HG03432 (cell line): Measurements from ENCODE around the gene BAX.

Experiments used
- ATAC-seq: cut with Tn5 transposase; IDR thresholded peaks from one replicate; pipeline ENCODE4 v1.9.1; 2021; ENCODE audit warnings: mild to moderate bottlenecking, moderate library complexity; ENCODE audit not compliant: unreplicated experiment

Gene BAX

DNA sequence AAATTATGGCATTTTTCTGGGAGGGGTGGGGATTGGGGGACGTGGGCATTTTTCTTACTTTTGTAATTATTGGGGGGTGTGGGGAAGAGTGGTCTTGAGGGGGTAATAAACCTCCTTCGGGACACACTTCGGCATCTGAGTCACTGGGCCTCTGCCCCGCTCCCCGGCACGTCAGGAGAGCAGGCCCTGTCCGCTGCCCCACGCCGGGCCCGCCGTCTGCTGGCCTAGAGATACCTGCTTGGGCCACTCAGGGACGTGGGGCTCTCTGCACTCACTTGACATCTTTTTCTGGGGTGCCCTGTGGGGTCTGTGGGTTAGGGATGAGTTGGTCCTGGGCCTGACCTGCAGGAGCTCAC lies 7.0 kb downstream of the BAX start:
- no peak for ATAC-seq

DNA sequence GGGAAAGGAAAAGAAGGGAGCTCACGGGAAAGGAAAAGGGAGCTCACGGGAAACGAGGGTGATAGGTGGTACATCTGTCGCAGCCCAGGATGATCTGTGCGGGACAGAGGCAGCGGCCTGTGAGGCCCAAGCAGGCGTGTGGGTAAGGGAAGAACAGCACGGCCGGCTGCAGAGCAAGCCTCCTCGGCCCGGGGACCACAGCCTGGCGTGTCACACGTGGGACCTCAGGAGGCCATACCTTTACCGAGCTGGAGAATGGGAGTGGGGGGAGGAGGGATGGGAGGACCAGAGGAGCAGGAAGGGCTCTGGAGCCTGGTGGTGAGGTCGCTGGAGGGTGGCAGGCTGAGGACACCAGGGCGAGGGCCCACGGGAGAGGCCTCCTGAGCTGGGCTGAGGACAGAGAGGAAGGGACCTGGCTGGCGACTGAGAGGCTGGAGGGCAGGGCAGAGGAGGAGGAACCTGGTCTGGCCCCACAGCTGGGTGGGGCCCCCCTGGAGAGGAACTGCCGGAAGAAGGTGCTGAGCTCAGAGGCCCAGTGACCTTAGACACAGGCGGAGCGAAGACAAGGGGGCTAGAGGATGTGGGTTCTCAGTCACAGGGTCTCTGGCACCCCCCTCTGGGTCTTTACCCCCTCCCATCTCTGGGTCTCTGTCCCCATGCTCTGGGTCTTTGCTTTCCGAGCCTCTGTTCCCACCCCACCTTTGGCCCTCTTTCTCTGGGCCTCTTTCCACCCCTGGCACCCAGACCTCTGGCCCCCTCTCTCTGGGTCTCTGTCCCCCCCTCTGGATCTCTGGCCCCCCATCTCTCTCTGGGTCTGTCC lies 7.6 kb downstream of the BAX start:
- peak; percentile 27 for ATAC-seq

DNA sequence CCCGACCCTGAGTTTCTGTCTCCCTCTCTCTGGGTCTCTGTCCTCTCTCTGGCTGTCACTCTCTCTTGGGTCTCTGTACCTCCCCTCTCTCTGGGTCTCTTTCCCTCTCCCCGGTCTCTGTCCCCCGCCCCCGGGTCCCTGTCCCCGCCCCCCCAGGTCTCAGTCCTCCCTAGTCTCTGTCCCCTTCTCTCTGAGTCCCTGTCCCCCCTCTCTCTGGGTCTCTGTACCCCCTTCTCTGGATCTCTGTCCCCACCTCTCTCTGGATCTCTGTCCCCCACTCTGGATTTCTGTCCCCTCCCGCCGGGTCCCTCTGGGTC lies 8.1 kb downstream of the BAX start:
- no peak for ATAC-seq

DNA sequence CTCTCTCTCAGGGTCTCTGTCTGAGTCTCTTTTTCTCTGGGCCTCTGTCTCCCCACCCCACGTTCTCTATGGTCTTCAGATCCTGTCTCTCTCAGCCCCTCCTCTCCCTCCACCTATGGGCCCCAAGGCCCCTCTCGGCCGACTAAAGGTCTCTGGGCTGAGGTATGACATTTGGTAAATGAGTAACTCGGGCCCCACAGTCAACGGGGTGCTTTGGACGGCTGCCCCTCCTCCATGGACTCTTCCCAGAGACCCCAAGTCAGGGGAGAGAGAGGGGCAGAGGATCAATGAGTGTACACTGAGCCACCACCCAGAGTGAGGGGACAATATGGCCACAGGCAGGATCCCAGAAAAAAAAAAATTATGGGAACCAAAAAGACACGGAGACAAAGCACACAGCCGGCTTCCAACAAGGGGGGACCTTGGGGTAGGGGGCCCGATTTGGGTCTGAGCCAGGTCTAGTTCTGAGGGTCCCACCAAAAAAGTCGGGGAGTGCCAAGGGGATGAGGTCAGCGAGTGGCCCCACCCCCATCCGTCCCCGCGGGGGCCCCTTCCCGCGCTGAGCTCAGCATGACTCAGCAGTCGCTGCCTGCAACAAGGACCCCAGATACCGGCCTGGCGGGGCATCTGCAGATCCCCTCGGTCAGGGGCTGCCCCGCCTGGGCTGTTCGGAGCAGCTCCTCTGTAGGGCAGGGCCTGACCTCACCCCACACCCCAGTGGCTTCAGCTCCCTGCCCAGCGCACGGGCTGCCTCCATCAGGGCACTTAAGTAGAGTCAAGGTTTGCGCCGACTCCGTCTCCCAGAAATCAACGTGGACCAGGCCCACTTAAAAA lies 8.9 kb downstream of the BAX start:
- peak; percentile 30 for ATAC-seq

DNA sequence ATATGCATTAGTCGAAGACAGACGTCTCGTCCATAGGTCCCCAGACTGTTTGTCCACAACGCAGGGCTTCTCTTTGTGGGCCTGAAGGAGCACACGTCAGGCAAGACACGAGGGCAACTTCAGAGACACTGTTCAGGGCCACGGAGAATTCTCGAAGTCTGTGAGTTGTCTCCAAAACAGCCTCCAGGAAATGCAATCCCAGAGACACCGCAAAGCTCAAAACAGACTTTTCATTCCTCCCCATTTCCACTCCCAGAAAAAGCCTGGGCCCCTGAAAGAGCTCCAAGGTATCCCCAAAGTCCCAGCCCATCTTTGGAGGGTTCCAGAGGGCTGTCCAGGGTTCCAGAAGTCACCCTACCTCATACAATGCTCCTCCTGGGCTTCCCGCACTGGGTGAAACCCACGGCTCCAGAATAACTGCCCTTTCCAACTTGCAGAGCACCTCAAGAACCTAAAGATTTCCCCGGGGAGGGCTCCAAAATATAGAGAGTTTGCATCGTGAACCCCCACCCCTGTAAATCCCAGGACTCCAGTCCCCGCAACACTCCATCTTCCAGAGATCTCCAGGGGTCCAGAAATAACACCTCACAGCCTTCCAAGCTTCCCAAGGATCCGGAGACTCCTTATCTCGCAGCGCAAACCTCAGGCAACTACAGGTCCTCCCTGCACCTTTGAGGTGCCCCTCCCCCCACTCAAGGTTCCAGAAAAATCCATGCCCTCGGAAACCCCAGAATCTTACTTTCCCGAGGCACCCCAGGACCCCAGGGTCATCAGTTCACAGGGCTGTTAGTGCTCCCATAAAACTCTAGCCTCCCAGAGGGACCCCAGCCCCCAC lies 9.7 kb downstream of the BAX start:
- ATAC-seq: no peak

DNA sequence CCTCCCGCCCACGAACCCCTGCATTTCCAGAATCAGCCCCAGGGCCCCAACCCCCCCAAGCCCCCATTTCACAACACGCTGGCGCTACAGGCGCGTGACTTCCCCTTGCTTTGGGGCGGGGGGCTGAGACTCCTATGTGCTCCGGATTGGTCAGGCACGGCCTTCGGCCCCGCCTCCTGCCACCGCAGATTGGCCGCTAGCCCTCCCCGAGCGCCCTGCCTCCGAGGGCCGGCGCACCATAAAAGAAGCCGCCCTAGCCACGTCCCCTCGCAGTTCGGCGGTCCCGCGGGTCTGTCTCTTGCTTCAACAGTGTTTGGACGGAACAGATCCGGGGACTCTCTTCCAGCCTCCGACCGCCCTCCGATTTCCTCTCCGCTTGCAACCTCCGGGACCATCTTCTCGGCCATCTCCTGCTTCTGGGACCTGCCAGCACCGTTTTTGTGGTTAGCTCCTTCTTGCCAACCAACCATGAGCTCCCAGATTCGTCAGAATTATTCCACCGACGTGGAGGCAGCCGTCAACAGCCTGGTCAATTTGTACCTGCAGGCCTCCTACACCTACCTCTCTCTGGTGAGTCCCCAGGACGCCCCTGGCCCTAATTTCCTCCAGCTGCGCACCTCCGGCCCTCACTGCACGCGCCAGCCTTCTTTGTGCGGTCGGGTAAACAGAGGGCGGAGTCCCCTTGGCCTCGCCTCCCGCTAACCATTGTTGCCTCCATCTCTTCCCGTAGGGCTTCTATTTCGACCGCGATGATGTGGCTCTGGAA lies 10.5 kb downstream of the BAX start, which contains the start of gene FTL:
TSS of gene FTL (plus strand) at position 270 of the 766 bp plus-strand sequence. CDS start at position 469, 199 bp downstream.
- ATAC-seq: peak; percentile 60

DNA sequence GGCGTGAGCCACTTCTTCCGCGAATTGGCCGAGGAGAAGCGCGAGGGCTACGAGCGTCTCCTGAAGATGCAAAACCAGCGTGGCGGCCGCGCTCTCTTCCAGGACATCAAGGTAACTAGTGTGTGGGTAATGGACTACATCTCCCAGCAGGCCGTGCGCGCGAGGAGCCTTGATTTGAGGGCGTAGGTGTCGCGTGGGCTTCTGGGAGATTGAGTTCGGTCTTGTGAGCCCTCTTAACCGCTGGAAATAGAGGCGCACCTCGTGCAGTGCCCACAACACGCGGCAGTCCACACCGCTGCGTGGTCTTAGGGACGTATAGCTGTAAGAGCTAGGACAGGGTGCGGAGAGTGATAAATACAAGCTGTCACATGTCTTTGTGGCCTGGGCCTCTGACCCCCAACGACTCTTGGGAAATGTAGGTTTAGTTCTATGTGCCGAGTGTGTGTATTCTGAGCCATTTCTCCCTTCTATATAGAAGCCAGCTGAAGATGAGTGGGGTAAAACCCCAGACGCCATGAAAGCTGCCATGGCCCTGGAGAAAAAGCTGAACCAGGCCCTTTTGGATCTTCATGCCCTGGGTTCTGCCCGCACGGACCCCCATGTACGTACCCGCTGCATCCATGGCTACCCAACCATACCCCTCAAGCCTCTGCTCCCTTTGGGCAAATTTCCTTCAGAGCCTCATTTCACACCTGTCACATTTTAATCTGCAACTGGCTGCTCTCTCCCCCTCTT lies 11.3 kb downstream of the BAX start:
- ATAC-seq: peak; percentile 19

DNA sequence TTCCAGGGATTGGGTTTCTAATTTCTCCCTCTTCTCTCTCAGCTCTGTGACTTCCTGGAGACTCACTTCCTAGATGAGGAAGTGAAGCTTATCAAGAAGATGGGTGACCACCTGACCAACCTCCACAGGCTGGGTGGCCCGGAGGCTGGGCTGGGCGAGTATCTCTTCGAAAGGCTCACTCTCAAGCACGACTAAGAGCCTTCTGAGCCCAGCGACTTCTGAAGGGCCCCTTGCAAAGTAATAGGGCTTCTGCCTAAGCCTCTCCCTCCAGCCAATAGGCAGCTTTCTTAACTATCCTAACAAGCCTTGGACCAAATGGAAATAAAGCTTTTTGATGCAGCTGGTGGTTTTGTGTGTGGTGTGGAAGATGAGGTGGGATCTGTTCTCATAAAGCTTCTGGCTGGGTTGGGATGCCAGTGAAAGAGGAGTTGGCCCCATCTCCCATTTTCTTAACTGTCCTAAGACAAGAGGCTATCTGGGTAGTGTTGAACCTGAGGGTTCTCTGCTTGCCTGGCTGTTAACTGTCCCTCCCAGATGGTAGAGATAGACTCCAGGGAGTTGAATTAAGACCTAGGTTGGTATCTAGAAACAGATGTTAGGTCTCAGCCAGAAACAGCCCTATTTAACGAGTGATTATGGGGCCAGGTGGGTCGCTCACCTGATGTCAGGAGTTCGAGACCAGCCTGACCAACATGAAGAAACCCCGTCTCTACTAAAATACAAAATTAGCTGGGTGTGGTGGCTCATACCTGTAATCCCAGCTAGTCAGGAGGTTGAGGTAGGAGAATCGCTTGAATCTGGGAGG lies 12.1 kb downstream of the BAX start:
- no peak for ATAC-seq

DNA sequence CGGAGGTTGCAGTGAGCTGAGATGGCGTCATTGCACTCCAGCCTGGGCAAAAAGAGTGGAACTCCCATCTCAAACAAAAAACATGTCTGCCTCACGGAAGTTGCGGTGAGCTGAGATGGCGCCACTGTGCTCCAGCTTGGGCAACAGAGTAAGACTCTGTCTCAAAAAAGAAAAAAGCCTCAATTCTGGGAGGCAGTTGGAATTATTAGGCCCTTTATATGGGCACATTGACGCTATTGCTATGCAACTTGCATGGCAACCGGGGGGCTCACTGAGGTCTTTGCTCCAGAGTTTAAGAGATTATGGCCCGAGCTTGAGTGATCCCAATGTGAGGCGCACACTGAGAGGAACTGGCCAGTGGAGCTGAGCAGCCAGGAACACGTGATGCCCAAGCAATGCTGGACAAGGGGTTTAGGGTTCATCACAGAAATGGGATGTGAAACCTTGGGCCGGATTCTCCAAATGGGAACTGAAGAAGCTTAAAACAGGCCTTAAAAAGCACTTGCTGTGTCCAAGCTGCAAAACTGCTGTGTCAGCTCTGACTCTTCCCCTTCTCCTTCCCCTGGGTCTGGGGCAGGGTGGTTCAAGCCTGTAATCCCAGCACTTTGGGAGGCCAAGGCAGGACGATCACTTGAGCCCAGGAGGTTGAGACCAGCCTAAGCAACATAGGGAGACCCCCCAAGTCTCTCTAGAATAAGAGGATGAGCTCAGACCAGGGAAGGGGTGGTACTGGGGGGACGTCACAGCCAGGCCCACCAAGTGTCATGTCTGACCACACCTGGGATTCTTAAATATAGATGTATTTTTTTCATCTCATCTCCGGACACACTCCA lies 12.9 kb downstream of the BAX start:
- ATAC-seq: no peak

DNA sequence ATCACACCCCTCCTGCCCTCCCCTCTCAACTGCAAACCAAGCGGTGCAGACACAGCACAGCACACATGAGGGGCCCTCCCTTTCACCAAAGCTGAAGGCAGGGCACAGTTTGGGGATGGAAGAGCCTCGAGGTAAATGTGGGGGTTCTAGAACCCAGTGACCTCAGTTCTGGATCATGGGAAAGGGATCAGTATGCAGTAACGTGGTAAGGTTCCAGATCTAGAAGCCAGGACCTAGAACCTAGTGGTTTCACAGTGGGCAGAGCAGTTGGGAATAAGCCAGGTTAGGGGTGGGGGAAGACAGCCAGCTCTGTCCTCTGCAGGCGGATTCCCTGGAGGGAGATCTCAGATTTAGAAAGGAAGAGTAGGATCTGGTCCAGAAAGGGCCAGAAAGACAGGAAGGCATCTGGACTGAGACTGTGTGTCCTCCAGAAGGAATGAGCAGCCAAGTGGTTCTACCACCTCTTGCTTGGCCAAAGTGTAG lies 13.5 kb downstream of the BAX start:
- no peak for ATAC-seq

DNA sequence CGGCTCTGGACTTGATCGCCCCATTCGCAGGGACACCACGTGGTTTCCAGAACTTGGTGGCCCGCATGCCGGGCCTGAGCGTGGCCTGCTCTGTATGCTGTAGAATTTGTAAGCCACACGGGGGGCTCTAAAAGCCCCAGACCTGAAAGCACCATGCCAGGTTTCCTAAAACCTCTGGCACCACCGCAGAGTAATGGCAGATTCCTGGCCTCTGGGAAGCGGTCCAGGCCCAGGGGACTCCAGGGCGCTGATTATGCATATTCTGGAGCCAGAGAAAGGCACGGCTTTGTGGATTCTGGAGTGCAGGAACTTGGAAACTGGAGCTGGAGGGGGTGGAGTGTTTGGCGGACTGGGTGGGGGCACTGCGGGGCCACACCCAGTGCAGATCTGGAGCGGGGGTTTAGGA lies 14.1 kb downstream of the BAX start:
- ATAC-seq: no peak

DNA sequence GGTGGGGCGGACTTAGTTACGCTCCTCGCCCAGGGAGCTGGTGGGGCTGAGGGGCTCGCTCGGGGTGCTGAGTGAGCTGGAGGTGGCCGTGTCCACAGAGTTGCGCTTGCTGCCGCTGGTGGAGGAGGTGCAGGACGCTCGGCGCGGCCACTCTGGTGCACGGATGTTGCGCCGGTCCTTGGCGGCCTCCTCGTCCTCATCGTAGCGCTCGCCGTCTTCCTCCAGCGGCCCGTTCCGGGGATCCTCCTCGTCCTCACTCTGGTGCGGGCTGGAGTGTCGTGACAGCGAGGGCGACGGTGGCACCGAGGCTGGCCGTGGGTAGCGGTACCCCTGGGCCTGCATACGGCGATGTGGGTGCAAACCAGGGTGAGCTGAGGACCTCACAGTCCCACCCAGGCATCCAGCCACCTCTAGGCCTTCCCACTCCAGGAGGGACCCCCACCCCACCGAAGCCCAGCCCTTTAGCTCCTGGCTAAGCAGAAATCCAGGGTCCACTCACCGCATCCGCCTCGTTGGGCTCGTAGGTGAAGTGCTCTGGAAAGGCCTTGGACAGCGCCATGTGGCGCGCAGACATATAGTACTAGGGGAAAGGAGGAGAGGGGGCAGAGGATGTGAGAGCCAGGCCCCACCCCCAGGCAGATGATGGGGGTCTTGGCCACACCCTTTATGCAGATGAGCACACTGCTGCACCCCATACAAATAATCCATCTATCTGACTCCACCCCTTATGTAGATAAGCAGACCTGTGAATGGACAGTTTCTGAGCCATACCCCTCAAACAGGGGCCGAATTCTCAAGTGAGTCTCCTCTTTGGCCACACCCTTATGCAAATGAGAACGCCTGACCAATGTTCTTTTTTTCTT lies 14.8 kb downstream of the BAX start:
- ATAC-seq: no peak

DNA sequence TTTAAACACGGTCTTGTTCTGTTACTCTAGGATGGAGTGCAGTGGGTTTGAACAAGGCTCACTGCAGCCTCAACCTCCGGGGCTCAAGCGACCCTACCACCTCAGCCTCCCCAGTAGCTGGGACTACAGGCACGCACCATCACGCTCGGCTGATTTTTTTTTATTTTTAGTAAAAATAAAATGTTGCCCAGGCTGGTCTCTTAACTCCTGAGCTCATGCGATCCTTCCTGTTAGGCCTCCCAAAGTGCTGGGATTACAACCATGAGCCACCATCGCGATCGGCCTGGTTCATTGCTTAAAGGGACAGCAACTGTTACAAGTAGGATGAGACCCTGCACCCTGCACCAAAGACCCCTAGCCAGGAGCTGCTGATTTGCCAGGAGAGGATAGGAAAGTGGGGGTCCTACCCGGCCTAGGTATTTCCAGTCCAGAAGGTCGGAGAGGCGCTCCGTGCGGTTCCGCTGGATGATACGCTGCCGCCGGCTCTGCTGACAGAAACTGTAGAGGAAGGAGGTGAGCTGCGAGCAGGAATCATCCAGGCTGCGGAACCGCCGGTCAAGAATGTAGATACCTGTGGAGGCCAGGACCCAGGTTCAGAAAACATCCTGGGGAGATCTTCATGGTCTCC lies 15.6 kb downstream of the BAX start:
- no peak for ATAC-seq

DNA sequence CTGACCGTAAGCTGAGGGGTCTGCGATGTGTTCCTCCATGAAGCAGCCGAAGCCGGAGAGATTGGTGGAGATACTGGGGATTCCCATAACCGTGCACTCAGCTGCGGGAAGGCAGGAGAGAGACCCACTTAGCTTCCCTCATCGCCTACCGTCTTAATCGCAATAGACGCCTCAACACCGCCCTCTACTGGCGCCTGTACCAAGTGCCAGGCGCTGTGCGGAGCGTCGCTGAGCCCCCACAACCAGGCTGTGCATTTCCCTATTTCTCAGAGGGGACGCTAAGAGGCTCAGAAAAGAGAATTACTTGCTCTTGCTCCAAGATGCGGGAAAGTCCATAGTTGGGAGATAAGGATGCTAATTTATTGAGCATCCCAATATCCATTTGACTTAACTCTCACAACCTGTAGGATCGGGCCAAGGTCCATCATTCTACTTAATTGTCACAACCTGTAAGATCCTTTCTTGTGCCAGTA lies 16.3 kb downstream of the BAX start:
- ATAC-seq: no peak

DNA sequence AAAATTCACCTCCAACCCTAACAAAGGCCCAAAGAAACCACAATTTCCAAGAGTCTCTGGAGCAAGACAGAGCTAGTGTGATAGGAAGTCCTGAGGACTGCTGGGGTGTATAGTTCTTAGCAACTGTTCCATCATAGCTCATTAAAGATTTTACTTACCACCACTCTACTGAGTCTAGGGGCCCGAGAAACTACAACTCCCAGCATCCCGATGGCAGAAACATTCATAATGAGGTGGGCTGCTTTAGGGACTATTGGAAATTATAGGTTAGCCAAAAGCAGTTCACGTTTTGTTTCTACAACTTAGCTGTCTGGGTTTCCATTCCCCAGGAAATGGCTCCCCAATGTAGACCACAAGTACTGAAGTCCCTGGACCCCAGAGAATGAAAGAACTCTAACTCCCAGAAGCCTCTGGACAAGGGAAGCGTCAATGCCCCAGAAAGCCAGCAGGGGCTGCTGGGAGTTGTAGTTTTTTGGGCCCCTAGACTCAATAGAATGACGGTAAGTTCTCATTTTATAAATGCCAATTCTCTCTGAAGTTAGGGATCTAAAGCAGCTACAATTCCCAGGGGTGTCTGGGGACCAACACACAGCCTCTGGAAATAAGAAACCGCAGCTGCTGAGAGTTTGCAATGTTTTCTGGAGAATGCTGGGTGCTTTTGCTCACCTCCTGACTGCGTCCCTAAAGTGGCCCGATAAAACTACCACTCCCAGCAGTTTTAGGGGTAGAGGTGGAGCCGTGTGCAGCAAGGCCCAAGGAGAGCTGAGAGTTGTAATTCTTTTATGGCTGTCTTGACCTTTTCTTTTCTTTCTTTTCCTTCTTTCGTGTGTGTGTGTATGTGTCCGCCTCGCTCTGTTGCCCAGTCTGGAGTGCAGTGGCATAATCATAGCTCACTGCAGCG lies 21.5 kb downstream of the BAX start:
- ATAC-seq: no peak

DNA sequence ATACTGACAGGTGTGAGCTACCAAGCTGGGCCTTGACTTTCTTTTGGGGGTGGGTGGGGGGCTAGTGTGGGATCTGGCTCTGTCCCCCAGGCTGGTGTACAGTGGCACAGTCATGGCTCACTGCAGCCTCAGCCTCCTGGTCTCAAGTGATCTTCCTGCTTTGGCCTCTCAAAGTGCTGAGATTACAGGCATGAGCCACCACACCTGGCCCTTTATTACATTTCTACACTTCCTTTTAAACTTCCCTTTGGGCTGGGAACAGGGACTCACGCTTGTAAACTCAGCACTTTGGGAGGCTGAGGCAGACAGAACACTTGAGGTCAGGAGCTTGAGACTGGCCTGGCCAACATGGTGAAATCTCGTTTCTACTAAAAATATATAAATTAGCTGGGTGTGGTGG lies 22.4 kb downstream of the BAX start:
- ATAC-seq: no peak
